22Rv1 (cell line): ENCODE measurements around the gene GANAB.

ENCODE experiments used
- H3K27ac ChIP-seq: fragments of 450-650 bp; 2 replicates; pipeline ENCODE4 v1.5.1; 2017
- CTCF ChIP-seq: fragments of 450-650 bp; IDR thresholded peaks from 2 replicates; pipeline ENCODE4 v1.5.1; 2017; ENCODE audit warnings: mild to moderate bottlenecking
- ZFX ChIP-seq: fragments of 450-650 bp; IDR thresholded peaks from 2 replicates; pipeline ENCODE4 v1.6.1; 2017; ENCODE audit warnings: antibody characterized with exemption, borderline replicate concordance

Gene GANAB

GRCh38 chr11:62601372-62602140 is 44.9 kb downstream of the GANAB start, which contains the start of gene MTA2:
Gene MTA2, minus strand, starts transcription at chr11:62601865. Its CDS starts 415 bp downstream, at chr11:62601450.
- no peak for TF ChIP-seq CTCF
- no peak for TF ChIP-seq ZFX
- H3K27ac ChIP-seq: peak within 1 kb of the TSS; percentile 96

- TF ChIP-seq ZFX (no peak), CTCF (no peak)
- peak overlapping the region; percentile 96 for H3K27ac ChIP-seq
Measured at GRCh38 chr11:62601122-62601371, 45.4 kb downstream of the GANAB start.

GRCh38 chr11:62600367-62601121 is 45.9 kb downstream of the GANAB start:
- peak overlapping the region; percentile 96 for H3K27ac ChIP-seq
- no peak for TF ChIP-seq ZFX
- TF ChIP-seq CTCF: no peak

- TF ChIP-seq CTCF (no peak), ZFX (no peak)
- peak overlapping the region; percentile 96 for H3K27ac ChIP-seq
Measured at GRCh38 chr11:62599901-62600300, 46.5 kb downstream of the GANAB start.

- H3K27ac ChIP-seq: peak overlapping the region; percentile 96
- TF ChIP-seq ZFX: no peak
- no peak for TF ChIP-seq CTCF
Measured at GRCh38 chr11:62599069-62599696, 47.2 kb downstream of the GANAB start.

GRCh38 chr11:62595124-62595523 is 51.3 kb downstream of the GANAB start:
- 0 out of 2 replicates have a peak overlapping the region, but pooled peaks have one; percentile 20 for H3K27ac ChIP-seq
- no peak for TF ChIP-seq ZFX
- TF ChIP-seq CTCF: no peak
